H1 (cell line): ENCODE data around the gene INF2. TPM values are rescaled to one million over a fixed set of nuclear protein-coding genes. Genes with fewer than 3 reads are reported as not detected.

Source experiments
- CTCF ChIA-PET: fragments of 300-600 bp; sonication (Branson Sonifier 250); formaldehyde crosslinking; loops from one replicate; lab custom pipeline; 2021; ENCODE audit not compliant: partially characterized antibody; lab: Charles Lee
- POLR2A ChIA-PET: fragments of 300-600 bp; sonication (Branson Sonifier 250); formaldehyde crosslinking; loops from one replicate; lab custom pipeline; 2021; ENCODE audit warnings: inconsistent platforms; ENCODE audit not compliant: partially characterized antibody; lab: Charles Lee
- DNase-seq, 2 experiments: peaks; one replicate each; pipeline versions ENCODE4 v3.0.0 to v3.0.0-alpha.2; 2010 to 2022; ENCODE audit warnings: low spot score in 2 of 2, low read depth in 1 of 2, mixed read lengths in 1 of 2
- FAIRE-seq: peaks from 2 replicates; lab custom pipeline; 2011; peaks lifted over from hg19 to GRCh38; lab: Jason Lieb, UNC
- H2AFZ ChIP-seq: 2 replicates; pipeline ENCODE4 v1.8.1; 2012; ENCODE audit warnings: low read length, inconsistent platforms
- H2AK5ac ChIP-seq: 2 replicates; pipeline ENCODE4 v1.6.1; 2013; ENCODE audit warnings: low read depth, low read length
- H2BK120ac ChIP-seq: replicated peaks from 2 replicates; pipeline ENCODE3; 2013; ENCODE audit warnings: low read depth, low read length, inconsistent platforms
- H2BK12ac ChIP-seq: 2 replicates; pipeline ENCODE4 v1.6.1; 2013; ENCODE audit warnings: low read depth, low read length
- H2BK15ac ChIP-seq: 2 replicates; pipeline ENCODE4 v1.6.1; 2013; ENCODE audit warnings: low read length
- H2BK20ac ChIP-seq: 2 replicates; pipeline ENCODE4 v1.6.1; 2013; ENCODE audit warnings: low read length
- H2BK5ac ChIP-seq: 2 replicates; pipeline ENCODE4 v1.6.1; 2013; ENCODE audit warnings: low read depth, low read length
- H3K14ac ChIP-seq: 2 replicates; pipeline ENCODE4 v1.6.1; 2013; ENCODE audit warnings: inconsistent platforms; ENCODE audit not compliant: insufficient read length
- H3K18ac ChIP-seq: 2 replicates; pipeline ENCODE4 v1.6.1; 2013; ENCODE audit warnings: low read length; ENCODE audit errors: extremely low read depth
- H3K23ac ChIP-seq: 2 replicates; pipeline ENCODE4 v1.6.1; 2013; ENCODE audit warnings: inconsistent platforms; ENCODE audit not compliant: insufficient read length
- H3K23me2 ChIP-seq: 2 replicates; pipeline ENCODE4 v1.6.1; 2013; ENCODE audit warnings: low read depth, low read length
- H3K27ac ChIP-seq: 2 replicates; pipeline ENCODE4 v1.6.1; 2011; ENCODE audit warnings: low read depth, low read length, inconsistent platforms
- H3K27me3 ChIP-seq, 4 experiments: replicated peaks in 1 of 4; 1 replicate in 1 of 4; 2 replicates in 3 of 4; pipeline versions ENCODE4 v1.6.1 to v1.8.1; 2011 to 2013; ENCODE audit warnings: low read length in 3 of 4, mild to moderate bottlenecking in 3 of 4, inconsistent platforms in 2 of 4, mixed read lengths in 2 of 4, moderate library complexity in 1 of 4; ENCODE audit not compliant: control insufficient read depth in 3 of 4, insufficient read depth in 3 of 4; ENCODE audit errors: extremely low read depth in 1 of 4
- H3K36me3 ChIP-seq, 4 experiments: 2 replicates each; pipeline versions ENCODE4 v1.6.1 to v1.8.1; 2011 to 2013; ENCODE audit warnings: mild to moderate bottlenecking in 4 of 4, low read length in 3 of 4, moderate library complexity in 2 of 4, control low read depth in 1 of 4, inconsistent platforms in 1 of 4; ENCODE audit not compliant: insufficient read depth in 4 of 4, control insufficient read depth in 2 of 4
- H3K4ac ChIP-seq: replicated peaks from 2 replicates; pipeline ENCODE3; 2013; ENCODE audit warnings: low read length, low read depth, mixed read lengths, inconsistent platforms; ENCODE audit not compliant: insufficient read length
- H3K4me1 ChIP-seq, 4 experiments: replicated peaks in 1 of 4; 1 replicate in 1 of 4; 2 replicates in 3 of 4; pipeline versions ENCODE4 v1.6.1 to v1.8.1; 2011 to 2013; ENCODE audit warnings: low read length in 3 of 4, inconsistent platforms in 2 of 4, mixed read lengths in 1 of 4; ENCODE audit not compliant: insufficient read depth in 4 of 4, control insufficient read depth in 3 of 4
- H3K4me2 ChIP-seq, 2 experiments: 2 replicates each; pipeline versions ENCODE4 v1.6.1 to v1.8.1; 2011 to 2013; ENCODE audit warnings: low read depth in 2 of 2, low read length in 2 of 2, control low read depth in 1 of 2, inconsistent platforms in 1 of 2, mild to moderate bottlenecking in 1 of 2; ENCODE audit not compliant: insufficient read depth in 1 of 2
- H3K4me3 ChIP-seq, 4 experiments: fragments of 200-600, 300-600 bp in 1 of 4; sonication (generic), shearing (Covaris generic), sonication (Bioruptor Twin) in 1 of 4; 2 replicates each; pipeline versions ENCODE4 v1.5.1 to v1.8.1; 2011 to 2016; ENCODE audit warnings: low read length in 4 of 4, low read depth in 3 of 4, control low read depth in 2 of 4, inconsistent platforms in 2 of 4, mild to moderate bottlenecking in 2 of 4, mixed read lengths in 1 of 4, moderate library complexity in 1 of 4; ENCODE audit not compliant: insufficient read depth in 2 of 4; ENCODE audit errors: extremely low read depth in 1 of 4
- H3K56ac ChIP-seq: replicated peaks from 2 replicates; pipeline ENCODE3; 2013; ENCODE audit warnings: low read depth, mild to moderate bottlenecking, mixed read lengths, low read length, inconsistent platforms; ENCODE audit not compliant: insufficient read length
- H3K79me1 ChIP-seq: 2 replicates; pipeline ENCODE4 v1.6.1; 2013; ENCODE audit warnings: low read depth, low read length, control low read depth
- H3K79me2 ChIP-seq, 2 experiments: 2 replicates each; pipeline versions ENCODE4 v1.6.1 to v1.8.1; 2012 to 2013; ENCODE audit warnings: low read length in 2 of 2, mild to moderate bottlenecking in 2 of 2, inconsistent platforms in 1 of 2; ENCODE audit not compliant: insufficient read depth in 2 of 2, control insufficient read depth in 1 of 2
- H3K9ac ChIP-seq, 4 experiments: replicated peaks in 1 of 4; 1 replicate in 1 of 4; 2 replicates in 3 of 4; pipeline versions ENCODE4 v1.6.1 to v1.8.1; 2011 to 2013; ENCODE audit warnings: low read depth in 3 of 4, low read length in 3 of 4, control low read depth in 2 of 4, mild to moderate bottlenecking in 2 of 4, moderate library complexity in 2 of 4, inconsistent platforms in 1 of 4; ENCODE audit errors: extremely low read depth in 1 of 4
- H3K9me3 ChIP-seq, 2 experiments: 2 replicates each; pipeline versions ENCODE4 v1.6.1 to v1.8.1; 2012 to 2013; ENCODE audit warnings: mild to moderate bottlenecking in 2 of 2, moderate library complexity in 2 of 2, control low read depth in 1 of 2, inconsistent platforms in 1 of 2, low read depth in 1 of 2, low read length in 1 of 2, mixed read lengths in 1 of 2; ENCODE audit not compliant: insufficient read depth in 2 of 2
- H4K20me1 ChIP-seq, 2 experiments: replicated peaks in 1 of 2; 2 replicates each; pipeline versions ENCODE3 to v1.8.1; 2011 to 2013; ENCODE audit warnings: inconsistent platforms in 2 of 2, low read length in 2 of 2, mild to moderate bottlenecking in 1 of 2; ENCODE audit not compliant: insufficient read depth in 2 of 2, control insufficient read depth in 1 of 2
- H4K5ac ChIP-seq: 2 replicates; pipeline ENCODE4 v1.6.1; 2013; ENCODE audit warnings: low read length, low read depth, mixed read lengths, inconsistent platforms; ENCODE audit not compliant: insufficient read length
- H4K8ac ChIP-seq: 2 replicates; pipeline ENCODE4 v1.8.0; 2013; ENCODE audit warnings: mild to moderate bottlenecking, moderate library complexity, low read length, inconsistent platforms; ENCODE audit not compliant: insufficient read depth; ENCODE audit errors: extremely low read depth
- H4K91ac ChIP-seq: replicated peaks from 2 replicates; pipeline ENCODE3; 2013; ENCODE audit warnings: low read length, mixed read lengths, inconsistent platforms; ENCODE audit not compliant: insufficient read length
- CEBPB ChIP-seq: IDR thresholded peaks from 2 replicates; pipeline ENCODE4 v1.6.1; 2012; ENCODE audit warnings: low read depth, low read length
- CHD1 ChIP-seq: IDR thresholded peaks from 2 replicates; pipeline ENCODE4 v1.6.1; 2012; ENCODE audit warnings: low read depth, low read length, improper control_type of control experiment
- EZH2 ChIP-seq: fragments of 200-600 bp; sonication (generic); IDR thresholded peaks from 2 replicates; pipeline ENCODE4 v1.7.1; 2012; ENCODE audit warnings: low read depth, mild to moderate bottlenecking, moderate library complexity, low read length, inconsistent platforms; ENCODE audit not compliant: severe bottlenecking
- HDAC2 ChIP-seq, 2 experiments: fragments of 300-600 bp in 1 of 2; sonication (generic) in 1 of 2; IDR thresholded peaks; 2 replicates each; pipeline ENCODE4 v1.6.1; 2011 to 2012; ENCODE audit warnings: low read depth in 2 of 2, low read length in 2 of 2, mild to moderate bottlenecking in 2 of 2, moderate library complexity in 2 of 2, borderline replicate concordance in 1 of 2, inconsistent platforms in 1 of 2
- PHF8 ChIP-seq: fragments of 200-600 bp; sonication (generic); conservative IDR thresholded peaks from 2 replicates; pipeline ENCODE4 v1.7.1; 2012; ENCODE audit warnings: low read depth, mild to moderate bottlenecking, inconsistent platforms, low read length, moderate library complexity
- POU5F1 ChIP-seq: IDR thresholded peaks from 2 replicates; pipeline ENCODE4 v1.6.1; 2011; ENCODE audit warnings: low read depth, mild to moderate bottlenecking, low read length, moderate library complexity
- SAP30 ChIP-seq: fragments of 300-600 bp; sonication (generic); IDR thresholded peaks from 2 replicates; pipeline ENCODE4 v1.7.1; 2012; ENCODE audit warnings: low read length, moderate library complexity, mild to moderate bottlenecking, inconsistent platforms; ENCODE audit not compliant: insufficient read depth, insufficient replicate concordance
- SIX5 ChIP-seq: IDR thresholded peaks from 2 replicates; pipeline ENCODE4 v1.6.1; 2011; ENCODE audit warnings: mild to moderate bottlenecking, low read depth, low read length
- TAF7 ChIP-seq: optimal IDR thresholded peaks from 2 replicates; pipeline ENCODE3; 2011; ENCODE audit warnings: low read depth, mild to moderate bottlenecking, inconsistent platforms, low read length, moderate library complexity, borderline replicate concordance
- WGBS, 2 experiments: shearing (Covaris generic) in 1 of 2; methylation state at CpG; one replicate each; pipeline versions ENCODE4 v1.1.6 to v1.1.7; 2013 to 2015; ENCODE audit warnings: low lambda C conversion rate in 2 of 2, mixed read lengths in 2 of 2, inconsistent platforms in 1 of 2, low coverage in 1 of 2, missing lambda C conversion rate in 1 of 2; ENCODE audit not compliant: insufficient replicate concordance in 2 of 2, insufficient coverage in 1 of 2, insufficient read length in 1 of 2; ENCODE audit errors: extremely low coverage in 1 of 2, missing lambda C conversion rate in 1 of 2; 5-methylcytosine and 5-hydroxymethylcytosine counted together
- polyA plus RNA-seq, 7 experiments: library from polyadenylated mRNA; depleted of rRNA in 3 of 7; stranded (reverse) in 5 of 7; unstranded in 2 of 7; fragments of >200 nt in 5 of 7; fragments of 200-250 nt in 2 of 7; gene quantifications; 1 replicate in 5 of 7; 2 replicates in 1 of 7; 4 replicates in 1 of 7; pipeline versions ENCODE4 v1.2.1 to v1.2.3, GENCODE V29; 2011 to 2013; ENCODE audit warnings: missing spikeins in 2 of 7, mixed read lengths in 2 of 7
- total RNA-seq: library from RNA; stranded (reverse); fragmentation: NEBNext Ultra II Directional; extraction: Animal tissue kit (Norgen Biotek cat#: 25700); gene quantifications from 2 replicates; pipeline ENCODE4 v1.2.1, GENCODE V29; 2021
- TF ChIP-seq, protein P1 (sequence below): IDR thresholded peaks from 2 replicates; pipeline ENCODE4 v1.6.1; 2012; ENCODE audit warnings: inconsistent platforms
- TF ChIP-seq, protein P2 (sequence below): IDR thresholded peaks from 2 replicates; pipeline ENCODE4 v1.6.1; 2011; ENCODE audit warnings: low read length, improper control_type of control experiment

INF2 gene
- total and polyA plus RNA-seq, 2 of the 8 experiments (the other 6 are each of a cell fraction or from before 2014, with no cell fraction given) = 29.1 to 59.5 TPM

DNA sequence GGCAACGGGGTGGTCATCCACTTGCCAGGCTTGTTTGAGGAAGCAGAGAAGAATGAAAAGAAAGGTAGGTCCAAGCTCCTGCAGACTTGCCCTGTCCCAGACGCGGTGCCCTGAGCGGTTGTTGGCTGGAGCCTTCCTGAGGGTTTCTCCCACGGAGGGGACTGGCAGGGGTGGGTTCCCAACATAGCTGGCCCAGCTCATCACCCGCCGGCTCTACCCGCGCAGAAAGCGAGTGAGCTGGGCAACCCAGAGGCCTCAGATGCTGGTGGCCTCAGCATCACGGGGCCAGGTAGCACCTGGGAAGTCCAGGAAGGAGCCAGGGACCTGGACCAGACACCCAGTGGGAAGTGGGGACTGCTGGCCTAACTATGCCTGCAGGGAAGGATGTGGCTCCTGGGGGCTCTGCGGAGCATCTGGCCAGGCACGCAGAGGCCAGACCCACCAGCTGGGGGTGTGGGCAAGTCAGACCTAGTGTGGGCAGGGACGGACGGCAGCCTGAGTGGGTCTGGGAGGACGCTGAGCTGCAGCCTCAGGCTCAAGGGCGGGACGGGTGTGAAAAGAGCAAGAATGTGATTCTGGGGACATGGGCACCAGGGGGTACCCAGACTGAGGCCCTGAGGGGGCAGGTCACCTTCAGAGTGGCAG is 49.1 kb downstream of the INF2 start:
- POLR2A ChIA-PET = interaction anchor here (1.5 kb wide), 1 partner anchor 14 kb away, joined by 4 read pairs; the partner anchor contains the start of gene SIVA1
- DNase-seq = no peak
- no peak overlapping the region for H3K4me2 ChIP-seq
- TF ChIP-seq, protein P1, sequence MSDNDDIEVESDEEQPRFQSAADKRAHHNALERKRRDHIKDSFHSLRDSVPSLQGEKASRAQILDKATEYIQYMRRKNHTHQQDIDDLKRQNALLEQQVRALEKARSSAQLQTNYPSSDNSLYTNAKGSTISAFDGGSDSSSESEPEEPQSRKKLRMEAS = no peak
- no peak for TF ChIP-seq SAP30
- TF ChIP-seq, protein P2, sequence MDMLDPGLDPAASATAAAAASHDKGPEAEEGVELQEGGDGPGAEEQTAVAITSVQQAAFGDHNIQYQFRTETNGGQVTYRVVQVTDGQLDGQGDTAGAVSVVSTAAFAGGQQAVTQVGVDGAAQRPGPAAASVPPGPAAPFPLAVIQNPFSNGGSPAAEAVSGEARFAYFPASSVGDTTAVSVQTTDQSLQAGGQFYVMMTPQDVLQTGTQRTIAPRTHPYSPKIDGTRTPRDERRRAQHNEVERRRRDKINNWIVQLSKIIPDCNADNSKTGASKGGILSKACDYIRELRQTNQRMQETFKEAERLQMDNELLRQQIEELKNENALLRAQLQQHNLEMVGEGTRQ = no peak
- TF ChIP-seq CEBPB = no peak
- TF ChIP-seq HDAC2 (IDR thresholded peaks at IDR 0.05; ENCODE audit: borderline replicate concordance in 1 of 2, low read depth in 2 of 2, low read length in 2 of 2) = no peak
- TF ChIP-seq EZH2 = no peak
- TF ChIP-seq SIX5 = no peak
- TF ChIP-seq POU5F1 = no peak
- no peak for TF ChIP-seq CHD1
- no peak for TF ChIP-seq TAF7
- no peak for TF ChIP-seq PHF8

More for the DNA sequence above, 49.1 kb downstream of the INF2 start:
- Histone ChIP-seq H2AFZ (no peak overlapping the region), H3K27ac (no peak overlapping the region), H3K4ac (no peak overlapping the region), H3K9ac (no peak overlapping the region), H3K23ac (no peak overlapping the region), H3K14ac (no peak overlapping the region), H3K79me2 (no peaks in the 10 kb centered on the region), H2BK12ac (no peak overlapping the region), H2BK15ac (no peak overlapping the region), H3K9me3 (no peaks in the 10 kb centered on the region), H2AK5ac (no peak overlapping the region), H4K5ac (no peak overlapping the region), H4K20me1 (peaks cover 0 to 5% of the 10 kb centered on the region in 2 experiments), H2BK20ac (no peak overlapping the region), H2BK5ac (no peak overlapping the region), H2BK120ac (no peak overlapping the region), H4K8ac (no peak overlapping the region), H3K79me1 (no peaks in the 10 kb centered on the region), H3K56ac (no peak overlapping the region), H3K23me2 (no peaks in the 10 kb centered on the region), H3K27me3 (peaks cover 0 to 3% (median under 1%) of the 10 kb centered on the region in 4 experiments; a peak in 2 of 7 replicates), H3K4me1 (no peaks in the 10 kb centered on the region; a peak in 1 of 7 replicates), H3K36me3 (peaks cover 0 to 4% (median 0%) of the 10 kb centered on the region in 4 experiments; a peak in 1 of 8 replicates), H4K91ac (no peak overlapping the region), H3K4me3 (no peak overlapping the region), H3K18ac (no peak overlapping the region)
- 90% methylated on average over 18 of the region's 18 CpGs; no CpG with 5 or more reads in 1 of the 2 experiments for WGBS, 2 experiments
- CTCF ChIA-PET = interaction anchor here (0.6 to 2.2 kb wide), 10 partner anchors 10 to 32 kb away, joined by 3 to 6 read pairs (median 3); no protein-coding TSS in a partner anchor
- no peak for FAIRE-seq
